GM21786 (cell line): ENCODE results near the gene ARPC3.
"Not testable (repeated sequence)": the region's sequence is repeated elsewhere in the genome, so short reads cannot be mapped to it uniquely, and the experiment has no call there.

ENCODE experiments used
- ATAC-seq: cut with Tn5 transposase; IDR thresholded peaks from one replicate; pipeline ENCODE4 v1.9.1; 2021; ENCODE audit not compliant: unreplicated experiment

The ARPC3 gene

DNA sequence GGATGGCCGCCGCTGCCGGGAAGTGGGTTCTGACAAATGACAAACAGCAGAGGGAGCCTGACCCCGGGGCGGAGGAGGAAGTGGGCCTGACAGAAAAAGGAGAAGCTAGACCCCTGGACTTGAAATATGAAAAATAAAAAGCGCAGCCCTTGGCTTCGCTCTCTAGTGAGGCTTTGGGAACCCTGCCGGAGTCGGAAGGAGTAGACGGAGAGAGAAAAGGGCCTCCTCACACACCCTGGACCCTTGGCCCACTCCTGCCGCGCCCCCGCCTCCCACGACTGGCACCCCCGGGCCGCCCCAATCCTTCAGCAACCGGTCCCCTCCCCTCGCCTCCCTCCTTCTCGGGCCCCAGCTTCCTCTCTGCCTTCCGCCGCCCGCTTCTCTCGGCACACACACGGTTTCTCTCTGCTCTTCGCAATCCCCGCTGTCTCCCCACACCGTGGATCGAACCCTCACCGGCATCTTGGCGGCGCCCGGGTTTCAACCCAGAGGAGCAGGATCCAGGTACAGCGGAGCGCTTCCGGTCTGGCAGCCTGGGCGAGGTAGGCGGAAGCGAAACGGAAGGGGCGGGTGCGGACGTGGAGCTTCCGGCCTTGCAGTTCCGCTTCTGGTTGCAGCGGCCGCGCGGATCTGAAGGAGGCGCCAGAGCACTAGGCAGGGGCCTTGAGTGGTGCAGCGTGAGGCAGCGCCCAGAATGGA, at the start of gene ARPC3:
TSS of gene ARPC3 (minus strand) at position 539 of the 699 bp plus-strand sequence. CDS start at position 462, 77 bp downstream.
- peak; percentile 93 for ATAC-seq

DNA sequence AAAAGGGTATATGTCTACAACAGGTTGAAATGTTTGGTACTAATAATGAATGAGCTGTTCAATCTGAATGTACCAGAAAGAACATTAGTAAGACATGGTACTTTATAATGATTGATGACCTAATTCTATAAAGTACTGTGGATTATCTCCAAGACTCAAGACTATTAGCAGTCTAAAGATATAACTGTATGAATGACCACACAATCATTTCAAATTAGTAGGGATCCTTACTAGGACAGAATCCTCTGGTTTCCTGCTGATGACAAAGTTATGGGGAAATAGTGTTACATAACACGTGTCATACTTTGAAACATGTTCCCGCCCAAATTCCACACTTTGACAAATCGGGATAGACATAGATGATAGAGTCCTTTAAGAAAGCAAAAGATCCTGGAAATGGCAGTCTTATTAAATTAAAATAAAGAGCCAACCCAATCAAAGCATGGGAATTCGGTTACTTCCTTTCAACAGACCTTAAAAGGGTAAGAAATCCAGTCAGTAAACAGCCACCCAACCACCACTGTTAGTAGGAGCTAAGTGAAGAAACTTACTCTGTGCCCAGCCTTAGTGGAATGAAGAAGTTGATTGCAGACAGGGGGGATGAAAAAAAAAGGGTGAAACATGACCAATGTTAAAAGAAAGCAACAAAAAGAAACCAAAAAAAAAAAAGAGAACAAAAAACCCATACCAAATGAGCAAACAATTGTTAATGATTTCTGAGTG, 49.0 kb upstream of the ARPC3 start:
- no peak for ATAC-seq

DNA sequence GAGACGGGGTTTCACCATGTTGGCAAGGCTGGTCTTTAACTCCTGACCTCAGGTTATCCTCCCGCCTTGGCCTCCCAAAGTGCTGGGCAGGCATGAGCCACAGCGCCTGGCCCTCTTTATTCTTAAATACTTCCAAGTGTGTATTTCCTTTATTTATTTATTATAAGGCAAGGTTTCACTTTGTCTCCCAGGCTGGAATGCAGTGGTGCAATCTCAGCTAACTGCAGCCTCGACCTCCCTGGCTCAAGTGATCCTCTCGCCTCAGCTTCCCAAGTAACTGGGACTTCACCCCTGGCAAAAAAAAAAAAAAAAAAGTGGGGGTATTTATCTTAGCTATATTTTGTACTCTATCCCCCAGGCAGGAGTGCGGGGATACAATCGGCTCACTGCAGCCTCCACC, 25.3 kb upstream of the ARPC3 start:
- no peak for ATAC-seq

DNA sequence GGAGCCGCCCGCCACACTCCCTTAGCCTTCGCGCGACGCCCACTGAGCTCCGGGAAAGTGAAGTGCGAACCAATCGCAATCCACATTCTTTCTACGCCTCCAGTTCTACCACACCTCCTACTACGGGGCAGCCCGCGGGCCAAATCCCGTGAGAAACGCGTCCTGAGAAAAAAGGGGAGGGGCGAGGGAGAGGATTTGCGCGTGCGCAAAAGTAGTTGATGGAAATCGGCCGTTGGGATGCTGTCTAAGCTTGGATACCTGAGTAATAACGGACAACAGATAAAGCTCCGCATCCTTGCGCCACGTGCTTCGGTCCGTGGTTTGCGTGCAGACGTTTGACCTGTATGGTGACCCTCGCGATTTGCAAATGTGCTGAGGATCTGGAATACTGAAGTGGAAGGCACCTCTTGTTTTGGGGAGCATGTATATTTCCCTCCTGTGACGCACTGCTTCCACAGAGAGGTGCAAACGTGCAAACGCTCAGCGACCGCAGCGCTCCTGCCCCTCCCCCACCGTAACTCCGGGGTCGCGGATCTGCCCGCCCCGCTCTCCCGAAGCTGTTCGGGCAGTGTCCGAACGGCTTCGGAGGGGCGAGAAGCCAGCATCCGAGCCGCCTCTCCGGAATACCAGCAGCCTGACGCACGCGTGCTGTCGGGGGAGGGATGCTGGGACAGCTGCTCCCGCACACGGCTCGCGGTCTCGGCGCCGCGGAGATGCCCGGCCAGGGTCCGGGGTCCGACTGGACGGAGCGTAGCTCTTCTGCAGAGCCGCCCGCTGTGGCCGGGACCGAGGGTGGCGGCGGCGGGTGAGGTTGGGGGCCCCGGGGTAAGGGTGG, 18.3 kb upstream of the ARPC3 start, which contains the start of the genes FAM216A and GPN3:
TSS of gene FAM216A (plus strand) at position 632 of the 835 bp plus-strand sequence. CDS start at position 663, 31 bp downstream.
TSS of gene GPN3 (minus strand) at position 44 of the 835 bp plus-strand sequence. CDS start 54 bp downstream, outside the sequence.
- ATAC-seq = peak; percentile 69

DNA sequence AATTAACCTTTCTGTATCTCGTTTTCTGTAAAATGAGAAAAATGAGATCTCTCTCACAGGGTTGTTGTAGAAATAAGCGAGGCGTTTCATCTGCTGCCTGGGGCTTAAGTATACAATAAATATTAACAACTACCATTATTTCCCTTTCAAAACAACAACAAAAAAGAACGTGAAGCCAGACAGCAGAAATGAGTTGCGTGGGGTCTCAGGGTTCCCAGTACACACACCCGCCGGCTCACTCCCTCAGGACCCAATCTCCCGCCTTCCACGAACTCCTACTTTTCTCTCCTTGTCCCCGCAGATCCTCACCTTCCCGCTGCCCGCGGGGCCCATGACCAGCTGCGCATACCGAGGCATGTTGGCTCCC, 17.7 kb upstream of the ARPC3 start:
- no peak for ATAC-seq

DNA sequence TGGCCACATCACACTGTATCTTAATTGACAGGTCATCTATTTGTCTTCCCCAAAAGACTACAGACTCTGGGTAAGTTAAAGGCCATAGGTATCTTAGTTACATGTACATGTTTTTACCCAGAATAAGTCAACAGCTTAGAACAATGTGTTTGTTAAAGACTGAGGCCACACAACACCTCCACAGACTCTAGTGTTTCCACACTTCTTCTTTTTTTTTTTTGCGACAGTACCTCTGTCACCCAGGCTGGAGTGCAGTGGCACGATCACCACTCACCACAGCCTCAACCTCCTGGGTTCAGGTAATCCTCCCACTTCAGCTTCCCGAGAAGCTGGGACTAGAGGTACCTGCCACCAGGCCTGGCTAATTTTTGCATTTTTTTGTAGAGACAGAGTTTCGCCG, 16.7 kb upstream of the ARPC3 start:
- ATAC-seq = no peak

DNA sequence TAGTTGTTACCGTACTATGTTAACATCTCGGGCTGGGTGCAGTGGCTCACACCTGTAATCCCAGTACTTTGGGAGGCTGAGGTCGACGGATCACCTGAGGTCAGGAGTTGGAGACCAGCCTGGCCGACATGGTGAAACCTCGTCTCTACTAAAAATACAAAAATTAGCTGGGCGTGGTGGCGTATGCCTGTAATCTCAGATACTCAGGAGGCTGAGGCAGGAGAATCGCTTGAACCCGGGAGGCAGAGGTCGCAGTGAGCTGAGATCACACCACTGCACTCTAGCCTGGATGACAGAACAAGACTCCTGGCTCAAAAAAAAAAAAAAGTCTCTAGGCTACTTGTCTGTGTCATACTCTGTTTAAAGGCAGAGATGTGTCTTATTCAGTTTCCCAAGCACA, 15.6 kb upstream of the ARPC3 start:
- not testable (repeated sequence) for ATAC-seq

DNA sequence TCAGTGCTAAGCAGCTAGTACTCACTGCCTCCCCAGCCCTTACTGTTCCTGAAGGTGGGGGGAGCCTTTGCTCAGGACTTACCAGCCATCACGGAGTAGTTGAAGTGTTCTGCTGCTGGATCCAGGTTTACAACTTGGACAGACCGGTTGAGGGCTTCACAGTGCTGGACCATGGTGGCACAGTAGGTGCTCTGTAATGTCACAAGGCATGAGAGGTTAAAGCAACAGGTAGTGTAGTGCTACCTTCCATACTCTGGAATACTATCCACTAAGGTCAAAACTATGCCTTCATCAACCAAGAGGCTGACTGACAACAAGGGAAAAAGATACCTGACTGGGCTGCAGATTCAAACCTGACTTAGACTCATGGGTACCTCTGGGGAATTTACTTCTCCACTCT, 14.9 kb upstream of the ARPC3 start:
- no peak for ATAC-seq

DNA sequence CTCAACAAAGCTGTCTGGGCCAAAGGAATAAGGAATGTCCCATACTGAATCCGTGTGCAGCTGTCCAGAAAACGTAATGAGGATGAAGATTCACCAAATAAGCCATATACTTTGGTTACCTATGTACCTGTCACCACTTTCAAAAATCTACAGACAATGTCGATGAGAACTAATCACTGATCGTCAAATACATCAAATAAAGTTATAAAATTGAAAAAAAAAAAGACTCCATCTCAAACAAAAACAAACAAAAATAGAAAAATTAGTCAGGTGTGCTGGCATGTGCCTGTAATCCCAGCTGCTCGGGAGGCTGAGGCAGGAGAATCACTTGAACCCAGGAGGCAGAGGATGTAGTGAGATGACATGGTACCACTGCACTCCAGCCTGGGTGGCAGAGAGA, 11.1 kb upstream of the ARPC3 start:
- ATAC-seq = not testable (repeated sequence)

DNA sequence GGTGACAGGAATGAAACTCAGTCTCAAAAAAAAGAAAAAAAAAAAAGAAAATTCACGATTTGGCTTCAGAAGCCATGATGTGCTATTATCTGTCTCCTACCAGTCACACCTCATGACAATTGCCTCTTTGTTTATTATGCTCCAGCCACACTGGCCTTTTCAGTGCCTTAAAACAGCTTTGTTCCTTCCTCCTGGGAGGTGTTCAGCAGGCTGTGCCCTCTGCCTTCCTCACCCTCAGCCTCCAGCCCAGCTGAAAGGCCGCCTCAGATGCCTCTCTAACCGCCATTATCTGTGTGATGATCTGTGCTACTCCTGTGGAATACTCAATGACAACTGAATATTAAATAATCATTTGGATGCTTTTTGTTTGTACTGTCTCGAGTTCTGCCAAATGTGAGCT, 8.6 kb upstream of the ARPC3 start:
- no peak for ATAC-seq

DNA sequence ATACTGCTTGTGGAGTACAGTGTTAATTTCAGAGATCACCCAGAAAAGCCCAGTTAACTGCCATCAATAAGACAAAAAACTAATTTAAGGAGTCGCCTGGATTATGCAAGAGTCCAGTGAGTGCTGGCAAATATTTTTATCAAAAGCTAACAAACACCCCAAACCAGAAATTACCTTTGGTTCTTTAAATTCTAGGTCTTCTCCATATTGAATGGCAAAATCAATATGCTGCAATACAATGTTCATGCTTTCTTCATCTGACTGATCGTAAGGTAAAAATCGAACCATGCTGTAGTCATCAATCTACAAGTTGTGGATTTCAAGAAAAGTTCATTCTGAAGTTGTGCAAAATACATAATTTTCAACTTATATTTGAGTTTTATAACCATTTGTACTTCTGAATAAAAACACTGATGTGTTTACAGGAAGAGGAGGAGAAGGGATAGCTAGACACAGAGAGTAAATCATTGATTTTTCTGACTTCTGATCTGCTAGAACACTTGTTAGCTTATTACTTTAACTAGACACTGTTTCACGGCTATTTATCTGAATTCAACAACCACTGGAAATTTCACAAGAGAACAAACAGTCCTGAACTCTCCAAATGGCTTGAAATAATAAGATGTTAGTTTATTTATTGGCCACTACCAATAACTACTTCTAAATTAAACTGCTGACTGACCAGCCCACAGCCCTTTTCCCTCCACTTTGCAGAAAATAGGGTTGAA, 3.6 kb upstream of the ARPC3 start:
- ATAC-seq = no peak

DNA sequence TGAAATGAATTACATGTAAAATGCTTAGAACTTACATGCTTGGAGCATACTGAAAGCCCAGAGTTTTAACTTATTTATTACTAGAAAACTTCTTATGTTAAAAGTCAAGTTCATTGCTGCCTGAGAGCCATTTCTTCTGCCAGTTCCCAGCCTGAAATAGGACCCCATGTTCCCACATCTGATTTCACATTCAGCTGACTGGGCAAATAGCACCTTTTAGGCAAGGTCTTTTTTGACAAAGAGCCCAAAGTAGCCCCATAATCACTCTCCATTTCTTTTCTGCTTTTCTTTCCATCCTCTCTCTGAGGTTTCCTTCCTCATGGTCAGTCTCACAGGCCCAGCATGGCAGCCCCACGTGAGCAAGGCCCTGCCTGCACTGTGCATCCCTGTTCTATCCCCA, 1.1 kb upstream of the ARPC3 start:
- no peak for ATAC-seq

DNA sequence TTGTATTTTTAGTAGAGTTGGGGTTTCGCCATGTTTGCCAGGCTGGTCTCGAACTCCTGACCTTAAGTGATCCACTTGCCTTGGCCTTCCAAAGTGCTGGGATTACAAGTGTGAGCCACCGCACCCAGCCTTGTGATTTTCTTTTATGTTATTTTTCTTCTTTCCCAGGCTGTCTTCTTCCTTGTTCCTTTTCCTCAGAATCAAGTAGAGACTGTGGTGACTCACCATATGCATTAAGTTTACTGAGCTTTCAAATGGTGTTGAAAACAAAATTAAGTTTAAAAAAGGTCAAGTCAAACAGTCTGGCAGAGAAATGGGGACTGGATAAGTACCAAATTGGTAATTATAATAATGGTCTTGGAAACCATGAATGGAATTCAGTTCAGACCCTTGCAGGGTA, 5.7 kb downstream of the ARPC3 start:
- ATAC-seq = no peak

DNA sequence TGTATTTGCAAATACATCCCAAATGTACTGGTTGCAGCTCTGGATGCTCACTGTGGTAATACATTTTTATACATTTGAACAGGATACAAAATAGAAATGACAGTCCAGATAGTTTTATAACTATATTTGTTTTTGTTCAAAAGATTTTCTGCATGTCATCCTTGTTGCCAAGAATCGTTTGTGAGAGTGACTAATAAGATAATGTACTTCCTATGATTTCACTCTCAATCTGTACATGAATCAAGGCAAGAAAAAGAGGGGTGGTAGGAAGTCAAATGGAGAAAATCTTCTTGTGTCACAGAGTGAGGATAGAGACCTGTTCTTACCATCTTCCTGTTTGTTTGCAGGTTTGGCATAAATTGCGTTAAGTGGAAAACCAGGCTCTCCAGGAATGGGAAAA, 13.9 kb downstream of the ARPC3 start:
- no peak for ATAC-seq

DNA sequence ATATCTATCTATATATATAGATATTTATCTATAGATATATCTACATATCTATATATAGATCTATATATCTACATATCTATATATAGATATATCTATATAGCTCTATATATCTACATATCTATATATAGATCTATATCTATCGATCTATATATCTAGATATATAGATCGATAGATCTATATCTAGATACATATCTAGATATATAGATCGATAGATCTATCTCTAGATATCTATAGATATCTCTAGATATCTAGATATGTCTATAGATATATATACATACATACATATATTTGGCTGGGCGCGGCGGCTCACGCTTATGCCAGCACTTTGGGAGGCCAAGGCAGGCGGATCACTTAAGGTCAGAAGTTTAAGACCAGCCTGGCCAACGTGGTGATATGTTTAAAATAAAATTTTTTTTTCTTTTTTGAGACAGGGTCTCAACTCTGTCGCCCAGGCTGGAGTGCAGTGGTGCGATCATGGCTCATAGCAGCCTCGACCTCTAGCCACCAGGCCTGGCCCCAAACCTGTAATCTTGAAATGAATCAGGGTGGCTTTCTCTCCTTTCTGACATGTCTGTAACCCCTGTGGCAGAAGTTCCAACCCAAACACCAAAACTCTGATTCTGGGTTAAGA, 18.1 kb downstream of the ARPC3 start:
- ATAC-seq = peak; percentile 22

DNA sequence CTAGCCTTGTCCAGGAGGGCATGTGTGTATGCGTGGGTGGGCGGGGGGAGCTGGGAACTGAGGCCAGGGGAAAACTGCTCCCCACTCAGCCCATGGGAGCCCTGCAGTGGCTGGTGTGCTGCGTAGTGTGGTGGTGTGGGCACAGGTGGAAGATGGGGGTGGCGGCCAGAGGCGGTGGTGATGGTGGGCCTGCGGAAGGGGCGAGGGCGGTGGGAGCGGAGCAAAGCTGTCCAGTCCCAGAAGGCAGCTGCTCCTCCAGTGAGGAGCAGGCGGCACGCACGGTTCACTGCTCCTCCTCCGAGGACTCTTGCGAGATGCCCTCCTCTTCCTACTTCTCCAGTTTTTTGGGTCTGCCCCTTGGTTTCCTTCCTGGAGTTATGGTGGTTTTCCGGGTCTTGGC, 20.5 kb downstream of the ARPC3 start:
- ATAC-seq = not testable (repeated sequence)

DNA sequence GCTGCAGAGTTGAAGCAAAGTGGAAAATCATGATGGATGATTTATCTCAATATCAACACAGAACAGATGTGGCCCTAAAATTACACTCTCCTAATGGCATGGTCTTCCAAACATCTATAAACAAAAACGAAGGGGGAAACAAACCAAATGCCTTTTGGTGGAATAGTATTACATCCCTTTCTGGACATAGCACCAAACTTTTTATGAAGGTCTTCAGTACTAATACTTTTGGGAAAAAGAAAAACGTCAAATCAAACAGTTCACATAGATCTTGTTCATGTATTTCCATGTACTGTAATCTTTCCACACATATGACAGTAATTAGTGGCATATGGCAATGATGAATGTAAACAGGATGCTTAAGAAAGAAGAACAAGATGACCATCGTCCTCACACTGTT, 23.7 kb downstream of the ARPC3 start:
- ATAC-seq = no peak

DNA sequence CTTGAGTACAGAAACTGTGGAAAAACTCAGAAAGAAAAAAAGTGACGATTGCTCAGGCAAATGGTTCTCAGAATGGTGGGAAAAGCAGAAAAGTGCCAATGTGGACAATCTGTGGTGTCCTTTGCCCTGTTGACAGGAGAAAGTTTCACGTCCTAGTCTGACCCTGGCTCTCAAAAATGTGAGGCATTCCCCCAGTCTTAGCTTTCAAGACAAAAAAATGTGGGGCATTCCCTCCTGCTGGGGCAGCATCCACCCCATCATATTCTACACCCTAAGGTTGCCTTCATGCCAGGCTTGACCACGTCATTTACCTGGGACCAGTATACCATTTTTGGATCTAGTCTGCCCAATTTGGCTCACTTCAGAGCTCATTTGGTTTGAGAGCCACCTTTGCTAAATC, 25.9 kb downstream of the ARPC3 start:
- ATAC-seq = no peak

DNA sequence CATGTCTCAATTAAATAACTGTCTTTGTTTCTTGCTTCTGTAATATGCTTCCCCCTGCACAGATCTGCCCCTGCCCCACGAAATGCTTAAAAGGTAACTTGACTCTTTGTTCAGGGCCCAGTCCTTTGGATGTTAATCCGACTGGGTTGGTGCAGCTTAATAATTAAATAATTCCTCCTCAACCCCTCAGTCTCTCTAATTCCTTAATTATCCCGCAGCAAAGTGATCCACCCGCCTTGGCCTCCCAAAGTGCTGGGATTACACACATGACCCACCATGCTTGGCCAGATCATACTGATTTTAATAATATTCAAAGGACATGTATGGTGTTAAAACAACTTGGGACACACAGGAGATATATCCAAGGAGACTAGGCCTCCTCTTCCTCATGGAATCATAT, 28.4 kb downstream of the ARPC3 start:
- no peak for ATAC-seq

DNA sequence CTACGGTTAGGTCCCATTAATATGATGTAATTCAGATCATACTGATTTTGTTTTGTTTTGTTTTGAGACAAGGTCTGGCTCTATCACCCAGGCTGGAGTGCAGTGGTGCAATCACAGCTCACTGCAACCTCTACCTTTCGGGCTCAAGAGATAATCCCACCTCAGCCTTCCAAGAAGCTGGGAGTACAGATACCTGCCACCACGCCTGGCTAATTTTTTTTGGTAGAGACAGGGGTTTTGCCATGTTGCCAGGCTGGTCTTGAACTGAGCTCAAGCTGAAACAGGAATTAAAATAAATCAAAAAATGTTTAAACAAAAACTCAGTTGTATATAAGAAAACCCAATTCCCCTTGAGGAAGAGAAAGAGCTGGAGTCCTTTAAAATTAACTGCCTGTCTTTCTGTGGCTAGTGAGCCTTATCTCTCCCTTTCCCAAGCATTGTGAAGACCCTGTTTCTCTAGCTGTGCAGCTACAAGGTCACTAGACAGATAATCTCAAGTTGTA, 28.9 kb downstream of the ARPC3 start:
- ATAC-seq = no peak
